Measurements from ENCODE around the gene IL15.

The IL15 gene

GRCh38 chr4:141638230-141638629 lies 1.8 kb downstream of the IL15 start:
- no peak for TF ChIP-seq CTCF (conservative IDR thresholded peaks at IDR 0.05)
- TF ChIP-seq ZFX (IDR thresholded peaks at IDR 0.05): no peak
- no peak overlapping the region for H3K27ac ChIP-seq

GRCh38 chr4:141640696-141641095 lies 4.3 kb downstream of the IL15 start:
- TF ChIP-seq CTCF (conservative IDR thresholded peaks at IDR 0.05) (no peak), ZFX (IDR thresholded peaks at IDR 0.05) (no peak)
- H3K27ac ChIP-seq: no peak overlapping the region

- no peak for TF ChIP-seq CTCF (conservative IDR thresholded peaks at IDR 0.05)
- H3K27ac ChIP-seq: no peak overlapping the region
Observed at GRCh38 chr4:141642063-141642462, 5.7 kb downstream of the IL15 start.

- no peak overlapping the region for H3K27ac ChIP-seq
- TF ChIP-seq CTCF (conservative IDR thresholded peaks at IDR 0.05) (no peak), ZFX (IDR thresholded peaks at IDR 0.05) (no peak)
Observed at GRCh38 chr4:141642711-141643110, 6.3 kb downstream of the IL15 start.

GRCh38 chr4:141643557-141643956 lies 7.2 kb downstream of the IL15 start:
- no peak overlapping the region for H3K27ac ChIP-seq
- no peak for TF ChIP-seq ZFX (IDR thresholded peaks at IDR 0.05)
- no peak for TF ChIP-seq CTCF (conservative IDR thresholded peaks at IDR 0.05)

- TF ChIP-seq ZFX (IDR thresholded peaks at IDR 0.05): no peak
- TF ChIP-seq CTCF (conservative IDR thresholded peaks at IDR 0.05): no peak
- H3K27ac ChIP-seq: no peak overlapping the region
Observed at GRCh38 chr4:141645611-141646340, 9.4 kb downstream of the IL15 start.

GRCh38 chr4:141646969-141647368 lies 10.6 kb downstream of the IL15 start:
- no peak overlapping the region for H3K27ac ChIP-seq
- no peak for TF ChIP-seq CTCF (conservative IDR thresholded peaks at IDR 0.05)
- TF ChIP-seq ZFX (IDR thresholded peaks at IDR 0.05): no peak

Data from C4-2B (cell line).